Inferior parietal cortex (tissue), 1 donor: Measurements from ENCODE around the gene RHBDF2.

Experiments used
- DNase-seq: peaks from one replicate; pipeline ENCODE4 v3.0.0-alpha.2; 2016; ENCODE audit errors: extremely low spot score

Gene RHBDF2

DNA sequence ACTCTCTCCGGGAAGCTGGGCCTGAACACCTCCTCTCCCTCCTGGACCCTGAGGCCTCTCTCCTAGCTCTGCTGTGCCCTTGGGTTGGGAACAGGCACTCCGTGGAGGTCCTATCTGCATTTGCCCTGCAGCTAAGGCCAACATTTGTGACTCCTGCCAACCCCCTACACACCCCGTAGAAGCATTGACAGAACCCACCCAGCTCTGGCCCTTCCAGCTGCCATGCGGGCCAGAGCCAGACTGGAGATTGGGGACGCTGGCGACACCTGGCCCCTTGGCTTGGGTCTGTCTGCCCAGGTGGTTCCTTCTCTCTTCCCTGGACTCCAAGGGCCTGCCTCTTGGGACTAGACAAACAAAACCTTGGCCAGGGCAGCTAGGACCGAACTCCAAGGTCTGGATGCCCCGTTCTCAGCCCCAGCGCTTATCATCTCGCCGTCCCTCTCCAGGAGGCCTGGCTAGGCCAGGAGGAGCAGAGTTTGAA lies 644 bp upstream of the RHBDF2 start:
- no peak for DNase-seq

GRCh38 chr17:76500747-76501017 lies 541 bp downstream of the RHBDF2 start:
- DNase-seq, result no peak

DNA sequence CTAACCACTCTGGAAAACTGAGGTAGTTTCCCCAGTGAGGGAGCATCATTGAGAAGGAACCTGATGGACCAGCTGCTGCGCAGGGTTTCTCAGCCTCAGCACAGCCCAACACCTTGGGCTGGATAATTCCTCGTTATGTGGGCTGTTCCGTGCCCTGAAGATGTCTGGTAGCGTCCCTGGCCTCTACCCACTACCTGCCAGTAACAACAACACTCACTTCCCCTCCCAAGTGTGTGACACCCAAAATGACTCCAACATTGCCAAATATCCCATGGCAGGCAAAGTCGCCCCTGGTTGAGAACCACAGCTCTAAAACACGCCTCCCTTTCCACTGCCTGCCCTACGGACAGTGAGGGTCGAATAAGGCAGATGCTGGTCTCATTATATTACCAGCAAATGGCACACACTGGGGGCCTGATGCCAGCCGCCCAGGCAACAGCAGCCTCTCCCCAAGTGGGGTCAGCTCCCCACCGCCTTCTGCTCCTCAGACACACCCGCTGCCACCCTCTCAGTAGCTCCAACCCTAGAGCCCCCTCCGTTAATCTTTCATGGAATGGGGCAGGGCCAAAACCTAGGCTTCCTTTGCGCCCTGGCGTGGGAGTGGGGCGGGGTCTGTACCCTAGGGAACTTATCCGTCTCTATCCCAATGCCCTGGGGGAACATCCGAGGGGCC lies 1.0 kb downstream of the RHBDF2 start:
- DNase-seq, result no peak

GRCh38 chr17:76499267-76499667 lies 2.0 kb downstream of the RHBDF2 start:
- no peak for DNase-seq

DNA sequence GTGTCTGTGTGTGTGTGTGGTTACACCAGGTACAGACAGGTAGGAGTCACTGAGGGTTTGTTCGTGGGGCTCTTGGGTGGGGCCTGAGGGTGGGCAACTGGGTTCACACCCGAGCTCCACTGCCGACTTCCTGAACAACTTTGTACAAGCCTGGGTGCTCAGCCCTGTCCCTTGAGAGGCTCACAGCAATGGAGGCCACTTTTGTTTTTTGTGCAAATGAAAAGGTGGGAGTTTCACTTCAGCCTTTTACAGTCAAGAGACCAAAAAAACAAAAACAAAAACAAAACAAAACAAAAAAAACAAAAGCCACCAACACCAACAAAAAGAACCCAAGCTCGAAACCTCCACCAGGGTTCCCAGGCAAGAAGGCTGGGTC lies 2.4 kb downstream of the RHBDF2 start:
- no peak for DNase-seq

GRCh38 chr17:76497979-76498875 lies 3.0 kb downstream of the RHBDF2 start:
- no peak for DNase-seq

- DNase-seq, result no peak
Observed at GRCh38 chr17:76497699-76497978, 3.6 kb downstream of the RHBDF2 start.

- no peak for DNase-seq
Observed at GRCh38 chr17:76496464-76496863, 4.8 kb downstream of the RHBDF2 start.

GRCh38 chr17:76495663-76496400 lies 5.4 kb downstream of the RHBDF2 start:
- no peak for DNase-seq

GRCh38 chr17:76493505-76494167 lies 7.6 kb downstream of the RHBDF2 start:
- no peak for DNase-seq

GRCh38 chr17:76492989-76493501 lies 8.2 kb downstream of the RHBDF2 start:
- no peak for DNase-seq

DNA sequence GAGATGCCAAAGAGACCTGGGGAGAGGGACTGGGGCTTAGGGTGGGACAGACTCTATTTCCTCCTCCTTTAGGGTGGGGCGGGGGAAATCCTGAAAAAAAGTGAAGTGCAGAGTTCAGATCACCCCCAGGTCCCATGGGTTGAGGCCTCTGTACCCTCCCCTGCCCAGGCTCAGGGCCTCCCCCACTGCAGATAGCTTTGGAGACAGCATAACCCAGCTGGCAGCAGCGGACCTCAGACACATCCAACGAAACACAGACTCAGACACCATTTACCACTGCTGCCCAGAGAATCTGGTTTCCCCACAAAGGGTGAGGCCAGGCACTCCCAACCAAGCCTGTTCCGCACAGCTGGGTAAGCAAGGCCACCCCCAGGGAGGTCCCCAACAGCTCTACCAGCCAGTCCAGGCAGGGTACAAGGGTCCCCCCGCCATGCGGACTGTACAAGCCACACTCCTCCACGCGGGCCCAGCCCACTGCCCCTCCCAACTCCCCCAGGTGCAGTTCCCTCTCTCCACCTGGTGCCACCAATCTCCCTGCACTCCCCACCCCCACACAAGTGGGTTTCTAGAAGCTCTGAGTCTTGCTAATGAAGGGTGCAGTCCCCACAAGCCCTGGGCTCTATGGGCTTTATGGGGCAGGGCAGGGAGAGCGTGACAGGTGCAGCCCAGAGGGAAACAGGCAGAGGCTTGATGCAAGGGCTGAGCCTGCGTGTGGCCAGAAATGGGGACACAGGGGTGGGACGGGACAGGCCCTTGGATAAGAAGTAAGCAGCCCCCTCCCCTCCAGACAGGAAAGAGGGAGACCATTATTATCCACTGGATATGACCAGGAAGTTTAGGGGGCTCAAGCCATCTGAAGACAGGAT lies 8.9 kb downstream of the RHBDF2 start:
- no peak for DNase-seq

- no peak for DNase-seq
Observed at GRCh38 chr17:76491271-76492122, 9.7 kb downstream of the RHBDF2 start.

DNA sequence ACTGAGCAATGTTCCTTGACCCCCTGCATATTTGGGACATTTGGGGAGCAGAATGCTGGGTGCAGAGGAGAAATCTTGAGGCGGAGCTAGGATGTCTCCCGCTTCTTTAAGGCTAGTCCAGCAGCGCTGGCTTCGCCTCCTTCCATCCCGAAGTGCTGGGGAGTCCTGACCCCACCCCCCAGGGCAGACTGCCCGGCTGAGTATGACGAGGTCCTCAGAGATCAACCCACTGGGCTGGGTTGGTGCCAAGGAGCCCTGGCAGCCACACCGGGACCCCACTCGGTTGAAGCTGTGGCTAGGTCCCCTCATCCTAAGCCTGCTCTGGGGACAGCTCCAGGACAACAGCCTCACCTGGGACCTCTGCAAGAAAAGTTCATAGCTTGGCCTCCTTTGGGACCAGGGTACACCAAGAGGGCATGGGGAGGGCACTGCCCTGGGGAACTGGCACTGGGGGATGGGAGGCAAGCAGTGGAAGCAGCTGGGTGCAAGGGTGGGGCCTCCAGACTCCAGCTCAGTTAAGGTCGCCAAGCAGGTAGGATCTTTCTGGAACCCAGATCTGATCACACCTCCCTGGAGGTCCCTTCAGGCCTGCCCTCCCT lies 11.0 kb downstream of the RHBDF2 start:
- no peak for DNase-seq

DNA sequence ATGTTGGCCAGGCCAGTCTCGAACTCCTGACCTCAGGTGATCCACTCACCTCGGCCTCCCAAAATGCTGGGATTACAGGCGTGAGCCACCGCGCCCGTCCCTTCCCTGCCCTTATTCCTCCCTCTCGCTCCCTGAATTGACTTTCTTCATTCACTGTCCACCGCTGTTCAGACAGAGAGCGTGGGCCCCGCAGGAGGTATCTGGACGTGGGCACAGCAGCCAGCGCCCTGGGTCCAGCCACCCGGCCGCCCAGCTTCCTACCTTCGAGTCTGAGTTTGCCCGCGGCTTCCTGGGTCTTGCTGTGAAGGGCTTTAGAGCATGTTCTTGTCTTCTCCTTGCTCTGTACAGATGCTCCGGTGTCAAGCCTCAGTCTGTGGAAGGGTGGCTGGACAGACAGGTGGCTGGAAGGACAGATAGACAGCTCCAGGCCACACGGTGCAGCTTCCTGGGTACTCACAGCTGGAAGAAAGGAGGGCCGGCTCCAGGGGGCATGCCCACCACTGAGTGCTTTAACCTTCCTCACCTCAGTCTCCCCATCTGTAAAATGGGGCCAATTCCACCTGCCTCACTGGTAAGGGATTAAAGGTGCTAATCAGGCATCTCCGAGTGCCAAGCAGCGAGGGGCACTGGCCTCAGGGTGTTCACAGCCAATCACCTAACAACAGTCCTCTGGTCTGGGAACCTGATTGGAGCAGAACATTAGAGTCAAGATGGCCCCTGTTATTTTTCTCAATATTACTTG lies 13.6 kb downstream of the RHBDF2 start:
- no peak for DNase-seq

- peak; percentile 44 for DNase-seq
Observed at GRCh38 chr17:76485569-76485968, 15.7 kb downstream of the RHBDF2 start.

DNA sequence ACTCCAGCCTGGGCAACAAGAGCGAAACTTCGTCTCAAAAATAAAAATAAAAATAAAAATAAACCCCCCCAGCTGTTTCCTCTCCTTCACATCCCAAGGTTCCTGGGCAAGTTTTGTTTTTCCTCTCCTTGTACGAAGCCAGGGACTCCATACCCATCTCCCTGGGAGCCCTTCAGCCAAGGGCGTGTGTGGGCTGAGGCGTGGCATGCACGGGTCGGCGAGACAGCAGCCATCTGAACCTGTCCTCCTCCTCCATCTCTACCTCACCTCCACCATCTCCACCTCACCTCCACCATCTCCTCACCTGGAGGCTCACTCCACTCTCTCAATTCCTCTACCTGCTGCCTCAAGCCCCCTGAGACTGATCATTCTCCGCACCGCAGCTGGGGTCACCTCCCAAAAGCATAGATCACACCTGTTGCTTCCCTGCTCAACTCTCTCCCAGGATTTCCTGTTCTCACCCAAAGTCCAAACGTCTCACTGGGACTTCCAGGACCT lies 16.9 kb downstream of the RHBDF2 start:
- no peak for DNase-seq

GRCh38 chr17:76481071-76481655 lies 20.1 kb downstream of the RHBDF2 start:
- no peak for DNase-seq
